ENCODE results near the gene CD2AP.

GRCh38 chr6:47456536-47456975 is 21.0 kb upstream of the CD2AP start:
- TF ChIP-seq POLR2AphosphoS5 (IDR thresholded peaks at IDR 0.05), result no peak
- TF ChIP-seq, protein P1, sequence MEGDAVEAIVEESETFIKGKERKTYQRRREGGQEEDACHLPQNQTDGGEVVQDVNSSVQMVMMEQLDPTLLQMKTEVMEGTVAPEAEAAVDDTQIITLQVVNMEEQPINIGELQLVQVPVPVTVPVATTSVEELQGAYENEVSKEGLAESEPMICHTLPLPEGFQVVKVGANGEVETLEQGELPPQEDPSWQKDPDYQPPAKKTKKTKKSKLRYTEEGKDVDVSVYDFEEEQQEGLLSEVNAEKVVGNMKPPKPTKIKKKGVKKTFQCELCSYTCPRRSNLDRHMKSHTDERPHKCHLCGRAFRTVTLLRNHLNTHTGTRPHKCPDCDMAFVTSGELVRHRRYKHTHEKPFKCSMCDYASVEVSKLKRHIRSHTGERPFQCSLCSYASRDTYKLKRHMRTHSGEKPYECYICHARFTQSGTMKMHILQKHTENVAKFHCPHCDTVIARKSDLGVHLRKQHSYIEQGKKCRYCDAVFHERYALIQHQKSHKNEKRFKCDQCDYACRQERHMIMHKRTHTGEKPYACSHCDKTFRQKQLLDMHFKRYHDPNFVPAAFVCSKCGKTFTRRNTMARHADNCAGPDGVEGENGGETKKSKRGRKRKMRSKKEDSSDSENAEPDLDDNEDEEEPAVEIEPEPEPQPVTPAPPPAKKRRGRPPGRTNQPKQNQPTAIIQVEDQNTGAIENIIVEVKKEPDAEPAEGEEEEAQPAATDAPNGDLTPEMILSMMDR (IDR thresholded peaks at IDR 0.05 in 8 of 11, conservative IDR thresholded peaks at IDR 0.05 in 3 of 11), result no peak

Measured in spleen (tissue), 7 donors.